Endothelial cell (in vitro differentiated cells): ENCODE measurements around the gene ZNF621. TPM values are rescaled to one million over a fixed set of nuclear protein-coding genes. Genes with fewer than 3 reads are reported as not detected.
A peak's percentile ranks its signal among the peaks of the same experiment; 100 is the strongest.

ENCODE experiments used
- DNase-seq: peaks from one replicate; pipeline ENCODE4 v3.0.0; 2021; ENCODE audit warnings: low spot score
- H3K27ac Mint-ChIP-seq: one replicate; pipeline ENCODE4 v1.8.0; 2021; ENCODE audit warnings: mixed read lengths, inconsistent platforms; ENCODE audit not compliant: unreplicated experiment
- H3K27me3 Mint-ChIP-seq: one replicate; pipeline ENCODE4 v1.8.0; 2021; ENCODE audit warnings: mild to moderate bottlenecking, moderate library complexity, mixed read lengths, inconsistent platforms; ENCODE audit not compliant: unreplicated experiment
- H3K36me3 Mint-ChIP-seq: one replicate; pipeline ENCODE4 v1.8.0; 2021; ENCODE audit warnings: mild to moderate bottlenecking, low read depth, mixed read lengths, inconsistent platforms; ENCODE audit not compliant: unreplicated experiment
- H3K4me1 Mint-ChIP-seq: one replicate; pipeline ENCODE4 v1.8.0; 2021; ENCODE audit warnings: mild to moderate bottlenecking, mixed read lengths, inconsistent platforms; ENCODE audit not compliant: unreplicated experiment
- H3K4me3 Mint-ChIP-seq: one replicate; pipeline ENCODE4 v1.8.0; 2021; ENCODE audit warnings: mild to moderate bottlenecking, mixed read lengths, inconsistent platforms; ENCODE audit not compliant: unreplicated experiment
- H3K9me3 Mint-ChIP-seq: one replicate; pipeline ENCODE4 v1.8.0; 2021; ENCODE audit warnings: mixed read lengths, inconsistent platforms; ENCODE audit not compliant: unreplicated experiment
- CTCF ChIP-seq: fragments of 200-600 bp; sonication (generic); IDR thresholded peaks from one replicate; pipeline ENCODE4 v1.5.0; 2021; ENCODE audit warnings: antibody characterized with exemption; ENCODE audit not compliant: unreplicated experiment
- total RNA-seq: library from RNA; stranded (reverse); fragmentation: NEBNext Ultra II Directional; extraction: Animal tissue kit (Norgen Biotek cat#: 25700); gene quantifications from one replicate; pipeline ENCODE4 v1.2.1, GENCODE V29; 2021; ENCODE audit not compliant: unreplicated experiment

Gene ZNF621
- total RNA-seq, 1 donor from 2014 or later, result 25.7 TPM

- Mint-ChIP-seq H3K4me3 (no peak overlapping the region), H3K27ac (no peak overlapping the region), H3K4me1 (peaks cover 6% of the 10 kb centered on the region), H3K36me3 (no peaks in the 10 kb centered on the region), H3K9me3 (no peaks in the 10 kb centered on the region), H3K27me3 (peaks cover 13% of the 10 kb centered on the region)
- no peak for DNase-seq
- TF ChIP-seq CTCF, result no peak
Measured at GRCh38 chr3:40583691-40584090, 58.9 kb downstream of the ZNF621 start.

DNA sequence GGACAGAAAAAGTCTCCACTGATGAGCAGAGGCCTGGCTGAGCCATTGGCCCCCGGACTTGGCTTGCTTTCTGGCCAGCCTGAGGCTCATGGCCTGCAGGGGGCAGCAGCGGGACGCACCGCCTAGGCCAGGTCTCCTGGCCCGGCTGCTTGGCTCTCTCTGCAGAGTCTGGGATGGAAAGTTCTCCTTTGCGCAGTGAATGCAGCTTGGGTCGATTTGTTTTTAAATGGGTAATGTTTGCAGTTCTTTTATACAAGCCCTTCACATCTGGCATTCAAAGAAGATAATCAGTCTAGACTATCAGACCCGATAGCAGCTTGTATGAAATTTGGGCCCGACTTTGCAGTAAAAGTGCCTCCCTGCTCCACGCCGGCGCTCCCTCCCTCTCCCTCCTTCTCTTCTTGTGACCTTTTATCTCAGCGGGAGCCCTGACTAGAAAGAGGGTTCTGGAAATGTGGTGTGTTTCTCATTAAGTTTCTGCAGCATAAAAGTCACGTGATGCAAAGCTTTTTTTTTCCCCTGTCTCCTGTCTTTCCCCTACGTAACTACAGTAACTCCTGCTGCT lies 59.9 kb downstream of the ZNF621 start:
- Mint-ChIP-seq H3K27ac (no peak overlapping the region), H3K9me3 (no peaks in the 10 kb centered on the region), H3K27me3 (peaks cover 16% of the 10 kb centered on the region), H3K4me3 (no peak overlapping the region), H3K36me3 (no peaks in the 10 kb centered on the region), H3K4me1 (peaks cover 11% of the 10 kb centered on the region)
- peak; percentile 95 for DNase-seq
- TF ChIP-seq CTCF, result peak; percentile 92

GRCh38 chr3:40585381-40586016 lies 60.7 kb downstream of the ZNF621 start:
- Mint-ChIP-seq H3K9me3 (no peaks in the 10 kb centered on the region), H3K27ac (no peak overlapping the region), H3K4me1 (peaks cover 13% of the 10 kb centered on the region), H3K4me3 (no peak overlapping the region), H3K27me3 (peaks cover 13% of the 10 kb centered on the region), H3K36me3 (no peaks in the 10 kb centered on the region)
- no peak for DNase-seq
- no peak for TF ChIP-seq CTCF

- Mint-ChIP-seq H3K4me1 (peaks cover 13% of the 10 kb centered on the region), H3K27ac (no peak overlapping the region), H3K9me3 (no peaks in the 10 kb centered on the region), H3K36me3 (no peaks in the 10 kb centered on the region), H3K27me3 (peaks cover 13% of the 10 kb centered on the region), H3K4me3 (no peak overlapping the region)
- TF ChIP-seq CTCF, result no peak
- DNase-seq, result no peak
Measured at GRCh38 chr3:40586901-40587300, 62.1 kb downstream of the ZNF621 start.

GRCh38 chr3:40588406-40588805 lies 63.6 kb downstream of the ZNF621 start:
- TF ChIP-seq CTCF, result no peak
- H3K27ac Mint-ChIP-seq, result no peak overlapping the region
- H3K4me1 Mint-ChIP-seq, result peaks cover 13% of the 10 kb centered on the region
- no peak overlapping the region for H3K4me3 Mint-ChIP-seq
- no peak for DNase-seq
- H3K9me3 Mint-ChIP-seq, result no peaks in the 10 kb centered on the region
- peaks cover 8% of the 10 kb centered on the region for H3K27me3 Mint-ChIP-seq
- H3K36me3 Mint-ChIP-seq, result no peaks in the 10 kb centered on the region
